GM18526 (cell line): ENCODE results near the gene ASB4.

ENCODE experiments used
- POLR2A ChIP-seq: IDR thresholded peaks from 3 replicates; pipeline ENCODE4 v1.6.1; 2011; ENCODE audit not compliant: insufficient read length; ENCODE audit errors: extremely low read depth

The ASB4 gene

GRCh38 chr7:95473276-95473985 lies 12.3 kb upstream of the ASB4 start:
- no peak for TF ChIP-seq POLR2A

DNA sequence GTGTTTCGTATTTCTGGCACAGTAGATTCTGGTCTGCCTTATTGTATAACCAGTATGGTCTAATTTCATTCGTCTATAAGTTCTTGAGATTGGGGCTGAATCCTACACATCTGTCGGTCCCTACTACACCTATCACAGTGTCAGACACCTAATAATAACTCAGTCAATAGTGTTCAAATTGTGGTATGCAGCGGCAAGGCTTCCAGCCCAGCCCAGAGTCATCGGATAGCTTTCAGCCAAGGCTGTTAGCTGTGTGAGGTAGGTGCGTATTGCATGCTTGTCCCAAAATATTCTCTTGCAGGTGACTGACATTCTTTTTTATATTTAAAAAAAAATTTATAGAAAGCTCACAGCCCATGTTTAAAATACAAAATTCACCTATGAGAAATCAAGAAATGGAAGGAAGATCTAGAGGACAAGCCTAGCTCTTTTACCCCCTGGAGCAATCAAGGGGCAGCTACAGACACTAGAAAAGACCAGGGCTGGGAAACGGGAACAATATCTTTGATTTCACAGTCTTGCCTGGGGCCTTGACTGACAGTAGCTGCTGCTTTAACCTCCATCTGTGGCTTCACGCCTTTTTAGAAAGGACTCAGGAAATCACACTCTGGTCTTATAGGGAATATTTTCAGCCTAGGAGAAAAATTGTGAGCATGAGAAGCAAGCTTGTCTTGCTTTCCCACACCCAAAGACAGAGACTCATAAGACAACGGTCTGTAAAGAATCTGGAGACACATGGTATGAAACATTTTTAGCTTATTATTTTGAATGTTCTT lies 9.5 kb upstream of the ASB4 start:
- TF ChIP-seq POLR2A, result no peak

DNA sequence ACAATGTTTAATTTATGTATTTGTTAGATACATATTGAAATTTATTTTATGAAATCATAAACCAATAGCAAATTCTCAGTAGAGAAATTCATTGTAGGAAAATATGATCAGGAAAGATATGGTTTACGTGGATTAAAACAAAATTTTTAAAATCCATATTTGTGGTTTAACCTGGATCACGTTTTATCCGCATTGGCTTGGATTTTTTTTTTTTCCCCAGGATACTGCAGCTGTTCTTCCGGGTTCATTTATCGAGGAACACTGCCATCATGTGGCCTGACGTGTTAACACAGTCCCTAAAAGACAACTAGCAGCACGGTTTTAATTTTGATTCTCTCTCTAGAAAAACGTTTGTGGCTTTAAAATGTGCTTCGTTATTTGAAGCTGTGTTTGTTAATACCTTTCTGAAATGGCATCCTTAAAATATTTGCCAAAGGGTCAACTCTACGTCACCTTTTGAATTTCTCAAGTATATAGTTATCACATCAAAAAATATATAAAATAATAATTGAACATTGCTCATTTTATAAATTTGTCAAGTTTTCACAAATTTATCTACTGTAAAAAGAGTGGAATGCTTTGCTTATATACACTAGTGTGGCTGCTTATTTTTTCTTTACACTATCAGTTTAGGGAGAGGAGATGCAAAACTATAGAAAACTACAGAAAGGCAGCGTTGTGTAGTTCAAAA lies 8.7 kb upstream of the ASB4 start:
- TF ChIP-seq POLR2A, result no peak

GRCh38 chr7:95478272-95479037 lies 7.3 kb upstream of the ASB4 start:
- TF ChIP-seq POLR2A, result no peak

DNA sequence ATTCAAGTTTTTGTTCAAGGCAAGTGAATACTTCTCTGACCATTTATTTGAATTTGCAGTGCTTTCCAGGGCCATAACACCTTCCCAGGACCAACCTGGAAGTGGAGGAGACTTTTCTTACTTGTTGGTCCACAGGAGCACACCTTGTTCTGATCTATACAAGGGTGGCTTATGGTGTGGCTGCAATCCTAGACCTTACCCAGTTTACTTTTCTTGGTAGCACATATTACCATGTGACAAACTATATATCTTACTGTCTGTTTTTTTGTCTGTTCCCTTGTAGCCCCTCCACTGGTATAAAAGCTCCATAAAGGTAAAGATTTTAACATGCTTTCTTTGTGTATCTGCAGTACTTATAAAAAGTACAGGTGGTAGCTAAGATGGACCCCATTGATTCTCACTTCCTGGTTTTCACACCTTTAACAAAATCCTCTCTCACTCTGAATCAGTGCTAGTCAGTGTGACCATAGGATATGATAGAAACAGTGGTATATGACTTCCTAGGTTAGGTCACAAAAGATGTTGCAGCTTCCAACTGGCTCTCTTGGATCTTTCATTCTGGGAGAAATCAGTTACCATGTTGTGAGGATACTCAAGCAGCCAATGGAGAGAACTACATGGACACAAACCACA lies 5.6 kb upstream of the ASB4 start:
- TF ChIP-seq POLR2A, result no peak

GRCh38 chr7:95481271-95482165 lies 4.2 kb upstream of the ASB4 start:
- no peak for TF ChIP-seq POLR2A

DNA sequence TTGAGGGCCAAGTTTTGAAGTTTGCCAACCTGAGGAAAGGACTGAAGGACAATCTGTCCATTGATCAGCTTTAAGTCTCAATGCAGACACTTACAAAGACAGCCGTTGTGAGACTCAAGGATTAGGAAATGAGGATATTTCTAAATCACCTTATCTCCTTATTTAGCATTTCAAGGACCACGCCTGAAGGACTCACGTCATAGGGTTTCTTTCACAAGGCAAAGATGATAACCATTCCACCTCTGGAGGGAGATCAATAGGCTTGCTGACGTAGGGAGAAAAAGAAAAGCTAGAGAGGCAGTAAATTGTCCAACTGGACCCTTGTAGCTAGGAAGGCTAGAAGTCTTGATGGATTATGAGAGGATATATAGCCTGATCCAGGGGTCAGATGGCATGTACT lies 3.3 kb upstream of the ASB4 start:
- no peak for TF ChIP-seq POLR2A

- TF ChIP-seq POLR2A, result no peak
These were observed 4.6 kb downstream of the ASB4 start for GRCh38 chr7:95490231-95490762.

DNA sequence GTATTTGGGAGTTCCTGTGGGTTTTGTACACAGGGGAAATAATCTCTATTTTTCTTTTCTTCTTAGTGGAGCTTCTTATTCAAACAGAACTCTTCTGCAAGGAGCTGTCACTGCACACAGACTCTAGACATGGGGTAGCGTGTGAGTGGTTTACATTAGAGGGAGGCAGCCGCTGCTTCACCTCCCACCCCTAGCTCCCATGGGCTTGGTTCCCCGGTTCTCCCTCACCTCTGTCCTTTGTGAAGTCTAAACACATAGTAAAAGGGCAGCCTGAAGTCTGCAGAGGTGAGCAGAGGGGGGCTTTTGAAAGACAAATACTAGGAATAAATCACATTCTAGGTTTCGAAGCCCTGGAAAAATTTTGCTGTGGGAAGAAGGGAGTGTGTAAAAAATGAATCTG lies 5.5 kb downstream of the ASB4 start:
- no peak for TF ChIP-seq POLR2A

GRCh38 chr7:95491634-95492314 lies 6.0 kb downstream of the ASB4 start:
- no peak for TF ChIP-seq POLR2A

DNA sequence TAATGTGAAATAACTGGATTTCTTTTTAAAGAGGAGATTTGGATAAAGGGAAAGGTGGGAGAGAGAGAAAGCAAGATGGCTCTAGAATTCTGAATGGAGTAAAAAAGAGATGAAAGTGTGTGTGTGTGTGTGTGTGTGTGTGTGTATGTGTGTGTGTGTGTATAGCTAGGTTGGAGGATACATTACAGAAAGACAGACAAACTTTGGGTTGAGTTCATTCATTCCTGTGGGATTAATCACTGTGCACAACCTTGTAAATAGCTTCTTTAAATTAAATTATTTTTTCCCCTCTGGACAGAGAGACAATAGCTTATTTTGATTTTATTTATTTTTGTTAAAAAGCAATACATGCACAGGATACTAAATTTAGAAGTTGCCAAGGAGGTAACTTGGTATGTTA lies 7.5 kb downstream of the ASB4 start:
- TF ChIP-seq POLR2A, result no peak

DNA sequence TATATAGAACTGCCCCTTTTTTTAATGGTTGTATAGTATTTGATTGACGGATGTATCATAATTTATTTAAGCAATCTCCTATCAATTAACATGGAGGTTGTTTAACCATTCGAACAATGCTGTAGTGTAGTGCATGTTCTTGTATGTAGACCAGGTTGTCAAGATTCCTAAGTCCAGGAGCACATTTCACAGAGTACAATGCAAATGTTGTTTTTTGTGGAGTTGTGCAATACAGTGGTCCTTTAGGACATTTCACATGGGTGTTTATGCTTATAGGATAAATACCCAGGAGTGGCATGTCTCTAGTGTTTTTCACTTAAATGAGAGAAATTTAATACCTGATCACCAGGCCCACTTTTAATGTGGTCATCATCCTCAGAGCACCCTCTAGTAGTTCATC lies 8.1 kb downstream of the ASB4 start:
- no peak for TF ChIP-seq POLR2A

DNA sequence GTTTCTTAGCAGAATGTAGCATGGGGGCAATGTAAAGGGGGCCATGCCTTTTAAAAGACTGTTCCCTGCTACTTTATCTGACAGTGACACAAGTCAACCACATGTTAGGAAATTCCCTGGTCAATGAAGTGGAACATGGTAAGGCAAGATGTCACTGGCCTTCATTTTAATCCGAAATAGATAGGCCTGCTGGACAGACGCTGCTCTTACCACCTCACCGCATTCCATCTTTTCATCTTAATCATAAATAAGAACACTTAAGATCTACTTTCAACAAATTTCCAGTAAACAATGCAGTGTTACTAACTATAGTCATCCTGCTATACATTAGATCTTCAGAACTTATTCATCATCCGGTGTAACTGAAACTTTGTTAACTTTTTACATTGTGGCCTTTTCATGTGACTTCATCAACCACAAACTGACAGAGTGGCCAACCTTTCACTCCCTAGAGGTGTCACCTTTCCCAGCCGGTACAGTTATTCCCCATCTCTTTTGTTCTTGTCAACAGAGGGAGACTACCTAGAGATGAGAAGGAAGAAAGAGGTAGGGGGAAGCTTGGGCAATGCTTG lies 15.6 kb downstream of the ASB4 start:
- no peak for TF ChIP-seq POLR2A

GRCh38 chr7:95502403-95502802 lies 16.7 kb downstream of the ASB4 start:
- no peak for TF ChIP-seq POLR2A
